ENCODE measurements around the gene PPEF2.

GRCh38 chr4:75904076-75904475, 1.8 kb upstream of the PPEF2 start:
- no peak for TF ChIP-seq CTCF (IDR thresholded peaks at IDR 0.05; ENCODE audit: low read depth, low read length, missing input control)
- no peak for TF ChIP-seq GABPA (IDR thresholded peaks at IDR 0.05 in 1 of 2, conservative IDR thresholded peaks at IDR 0.05 in 1 of 2)
- no peak for TF ChIP-seq YY1 (IDR thresholded peaks at IDR 0.05)
